Prostate gland (tissue), 2 donors: ENCODE results near the gene SF3B2.

ENCODE experiments used
- POLR2A ChIP-seq: fragments of 450-650 bp; IDR thresholded peaks from one replicate; pipeline ENCODE4 v1.6.1; 2016; ENCODE audit warnings: antibody characterized with exemption, mild to moderate bottlenecking
- POLR2AphosphoS5 ChIP-seq: sonication (generic); formaldehyde crosslinking; IDR thresholded peaks from one replicate; pipeline ENCODE4 v1.6.1; 2017; ENCODE audit warnings: antibody characterized with exemption
- TF ChIP-seq, protein P1 (sequence below), 4 experiments: fragments of 200-600 bp in 2 of 4; fragments of 450-650 bp in 2 of 4; sonication (generic) in 2 of 4; IDR thresholded peaks; 1 replicate in 3 of 4; 2 replicates in 1 of 4; pipeline ENCODE4 v1.5.1; 2016 to 2019; ENCODE audit warnings: antibody characterized with exemption in 4 of 4, mild to moderate bottlenecking in 2 of 4, moderate library complexity in 2 of 4

DNA sequence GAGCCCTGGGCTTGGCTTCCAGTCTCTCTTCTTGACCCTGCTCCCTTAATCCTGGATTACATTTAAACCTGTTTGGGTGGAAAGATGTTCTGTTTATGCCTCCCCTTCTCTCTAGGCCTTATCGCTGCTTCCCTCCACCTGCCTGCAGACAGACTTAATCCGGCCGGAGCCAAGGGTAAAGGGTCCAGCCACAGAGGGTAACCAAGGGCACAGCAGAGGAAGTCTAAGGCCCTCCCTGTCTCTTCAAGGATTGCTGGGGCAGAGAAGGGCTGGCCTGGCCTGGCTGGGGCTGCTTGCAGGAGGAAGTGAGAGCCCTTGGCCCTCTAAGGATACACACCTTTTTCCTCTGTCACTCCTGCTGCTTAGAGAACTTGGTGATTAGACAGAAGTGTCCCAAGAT, 5.3 kb upstream of the SF3B2 start:
- TF ChIP-seq, protein P1, sequence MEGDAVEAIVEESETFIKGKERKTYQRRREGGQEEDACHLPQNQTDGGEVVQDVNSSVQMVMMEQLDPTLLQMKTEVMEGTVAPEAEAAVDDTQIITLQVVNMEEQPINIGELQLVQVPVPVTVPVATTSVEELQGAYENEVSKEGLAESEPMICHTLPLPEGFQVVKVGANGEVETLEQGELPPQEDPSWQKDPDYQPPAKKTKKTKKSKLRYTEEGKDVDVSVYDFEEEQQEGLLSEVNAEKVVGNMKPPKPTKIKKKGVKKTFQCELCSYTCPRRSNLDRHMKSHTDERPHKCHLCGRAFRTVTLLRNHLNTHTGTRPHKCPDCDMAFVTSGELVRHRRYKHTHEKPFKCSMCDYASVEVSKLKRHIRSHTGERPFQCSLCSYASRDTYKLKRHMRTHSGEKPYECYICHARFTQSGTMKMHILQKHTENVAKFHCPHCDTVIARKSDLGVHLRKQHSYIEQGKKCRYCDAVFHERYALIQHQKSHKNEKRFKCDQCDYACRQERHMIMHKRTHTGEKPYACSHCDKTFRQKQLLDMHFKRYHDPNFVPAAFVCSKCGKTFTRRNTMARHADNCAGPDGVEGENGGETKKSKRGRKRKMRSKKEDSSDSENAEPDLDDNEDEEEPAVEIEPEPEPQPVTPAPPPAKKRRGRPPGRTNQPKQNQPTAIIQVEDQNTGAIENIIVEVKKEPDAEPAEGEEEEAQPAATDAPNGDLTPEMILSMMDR (IDR thresholded peaks at IDR 0.05) = no peak
- TF ChIP-seq POLR2A = no peak
- no peak for TF ChIP-seq POLR2AphosphoS5
